Kidney tubule cell (primary cell): ENCODE results near the gene ABCB11.
A peak's percentile ranks its signal among the peaks of the same experiment; 100 is the strongest.
"Not testable (repeated sequence)": the region's sequence is repeated elsewhere in the genome, so short reads cannot be mapped to it uniquely, and the experiment has no call there.

ENCODE experiments used
- DNase-seq: peaks from one replicate; pipeline ENCODE4 v3.0.0-alpha.2; 2018; ENCODE audit warnings: low spot score

ABCB11 gene

DNA sequence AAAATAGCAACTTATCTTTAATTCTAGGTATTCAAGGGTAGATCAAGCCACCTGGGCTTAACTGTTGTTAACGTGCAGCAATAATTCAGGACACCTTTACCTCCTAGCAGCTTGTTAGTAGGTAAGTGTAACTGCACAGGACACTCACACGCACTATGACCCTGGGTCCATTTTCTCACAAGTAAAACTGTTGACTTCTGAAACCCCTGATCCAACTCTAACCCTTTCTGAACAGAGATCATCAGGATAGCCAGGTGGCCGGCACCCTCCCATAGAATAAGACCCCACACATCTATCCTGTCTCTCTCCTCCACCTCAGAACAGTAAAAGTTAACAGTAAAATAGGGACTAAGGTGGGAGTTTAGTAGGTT is 141.5 kb downstream of the ABCB11 start:
- no peak for DNase-seq

DNA sequence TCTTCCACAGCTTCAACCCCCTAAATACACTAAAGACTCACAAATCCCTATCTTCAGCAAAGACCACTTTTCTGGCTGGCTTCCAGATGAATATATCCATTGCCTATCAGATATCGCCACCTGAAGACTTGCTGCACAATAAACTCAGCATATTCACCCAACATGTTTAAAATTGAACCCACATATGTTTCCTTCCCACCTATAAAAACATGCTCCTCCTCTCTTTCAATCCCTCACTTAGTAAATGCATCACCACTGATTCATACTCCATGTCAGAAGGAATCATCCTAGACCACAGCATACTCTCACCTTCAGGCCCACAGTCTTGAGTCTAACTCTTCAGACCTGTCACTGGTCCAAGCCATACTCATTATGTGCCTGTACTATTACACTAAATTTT is 146.1 kb downstream of the ABCB11 start:
- DNase-seq: peak; percentile 74

DNA sequence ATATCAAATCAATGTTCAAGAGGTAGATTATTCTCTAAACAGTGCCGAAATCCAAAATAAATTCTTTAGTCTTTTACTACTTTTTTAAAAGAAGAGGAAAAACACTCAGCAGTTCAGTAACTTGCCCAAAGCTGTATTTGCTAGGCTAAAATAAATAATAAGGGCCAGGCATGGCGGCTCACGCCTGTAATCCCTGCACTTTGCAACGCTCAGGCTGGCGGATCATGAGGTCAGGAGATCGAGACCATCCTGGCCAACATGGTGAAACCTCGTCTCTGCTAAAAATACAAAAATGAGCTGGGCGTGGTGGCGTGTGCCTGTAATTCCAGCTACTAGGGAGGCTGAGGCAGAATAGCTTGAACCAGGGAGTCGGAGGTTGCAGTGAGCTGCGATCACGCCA is 149.0 kb downstream of the ABCB11 start:
- not testable (repeated sequence) for DNase-seq

DNA sequence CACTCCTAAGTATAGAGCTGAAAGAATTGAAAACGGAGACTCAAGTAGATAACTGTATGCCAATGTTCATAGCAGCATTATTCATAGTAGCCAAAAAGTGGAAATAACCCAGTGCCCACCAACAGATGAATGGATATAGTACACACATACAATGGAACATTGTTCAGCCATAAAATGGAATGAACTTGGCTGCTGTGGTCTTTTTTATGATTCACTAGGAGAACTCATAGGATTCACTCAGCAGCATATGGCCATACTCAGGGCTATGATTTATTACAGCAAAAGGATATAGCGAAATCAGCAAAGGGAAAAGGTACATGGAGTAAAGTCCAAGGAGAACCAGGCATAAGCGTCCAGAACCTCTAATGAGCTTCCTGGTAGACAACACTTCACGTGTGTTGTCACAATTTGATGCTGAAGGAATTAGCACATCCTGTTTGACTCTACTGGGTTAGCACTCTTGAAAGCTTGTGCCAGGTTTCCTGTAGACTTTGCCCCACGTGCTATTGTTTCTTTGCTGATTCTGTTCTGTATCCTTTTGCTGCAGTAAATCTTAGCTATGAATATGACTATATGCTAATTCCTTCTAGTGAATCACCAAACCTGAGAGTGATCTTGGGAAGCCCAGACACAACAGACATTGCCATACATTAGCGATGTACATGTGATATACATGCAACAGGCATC is 156.6 kb downstream of the ABCB11 start:
- DNase-seq: no peak

DNA sequence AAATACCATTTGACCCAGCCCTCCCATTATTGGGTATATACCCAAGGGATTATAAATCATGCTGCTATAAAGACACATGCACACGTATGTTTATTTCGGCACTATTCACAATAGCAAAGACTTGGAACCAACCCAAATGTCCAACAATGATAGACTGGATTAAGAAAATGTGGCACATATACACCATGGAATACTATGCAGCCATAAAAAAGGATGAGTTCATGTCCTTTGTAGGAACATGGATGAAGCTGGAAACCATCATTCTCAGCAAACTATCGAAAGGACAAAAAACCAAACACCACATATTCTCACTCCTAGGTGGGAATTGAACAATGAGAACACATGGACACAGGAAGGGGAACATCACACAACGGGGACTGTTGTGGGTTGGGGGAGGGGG is 160.3 kb downstream of the ABCB11 start:
- not testable (repeated sequence) for DNase-seq
